Bone marrow (tissue), 2 donors: ENCODE data around the gene ME3.
"Not testable (repeated sequence)": the region's sequence is repeated elsewhere in the genome, so short reads cannot be mapped to it uniquely, and the experiment has no call there.

Experiments
- DNase-seq, 2 donors: peaks; one replicate each; lab custom pipeline; 2025; lab: John Stamatoyannopoulos, UW

Gene ME3

DNA sequence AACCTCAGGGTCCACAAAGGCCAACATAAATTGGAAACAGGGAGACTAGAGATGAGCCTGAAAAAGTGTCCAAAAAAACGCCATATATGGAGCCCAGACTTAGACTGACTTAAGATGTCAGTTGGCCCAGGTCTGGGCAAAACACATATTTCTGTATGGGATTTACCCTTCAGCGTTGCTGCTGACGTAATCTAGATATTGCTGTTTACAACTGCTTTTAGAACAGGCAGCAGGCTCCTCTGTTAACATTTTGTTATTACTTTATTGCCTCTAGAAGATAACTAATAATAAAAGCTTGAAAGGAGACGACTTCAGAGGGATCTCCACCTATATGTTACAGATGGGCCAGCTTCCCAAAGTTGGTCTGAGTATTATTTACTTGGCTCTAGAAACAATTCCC lies 8.7 kb downstream of the ME3 start:
- no peak for DNase-seq

DNA sequence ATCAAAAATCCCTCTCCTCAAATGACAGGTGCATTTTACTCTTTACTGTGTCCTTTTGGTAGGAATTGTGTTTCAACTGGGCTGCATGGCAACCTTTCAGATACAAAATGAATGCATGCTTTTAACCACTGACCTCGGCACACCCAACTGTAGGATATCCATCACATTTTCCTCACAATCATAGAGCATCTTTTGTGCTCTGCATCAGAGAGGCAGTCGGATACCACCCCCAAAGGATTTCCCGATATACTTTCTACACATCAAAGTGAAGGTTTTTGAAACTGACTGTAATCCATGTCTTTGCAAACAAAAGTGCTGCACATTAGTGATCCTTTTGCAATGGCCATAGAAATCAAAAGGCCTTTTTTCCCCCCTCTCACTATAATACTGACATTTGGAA lies 9.1 kb downstream of the ME3 start:
- no peak for DNase-seq

DNA sequence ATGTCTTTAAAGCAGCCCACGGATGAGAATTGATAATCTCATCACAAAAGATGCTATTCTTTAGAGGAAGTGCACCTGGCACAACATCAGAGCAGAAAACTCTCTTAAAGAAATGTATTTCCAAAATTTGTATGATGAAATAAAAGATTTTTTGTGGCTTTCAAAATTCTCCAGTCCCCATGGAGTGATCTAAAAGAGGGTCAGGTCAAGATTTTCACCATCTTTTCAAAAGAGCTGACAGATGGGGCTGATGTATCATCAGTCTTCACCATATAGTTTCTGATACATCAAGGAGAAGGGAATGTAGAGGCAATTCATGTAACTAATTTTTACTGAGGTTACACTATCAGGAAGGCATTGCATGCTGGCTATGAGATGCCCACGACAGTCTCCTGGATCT lies 11.7 kb downstream of the ME3 start:
- no peak for DNase-seq

- DNase-seq: no peak
Measured at GRCh38 chr11:86660088-86660487, 12.3 kb downstream of the ME3 start.

- DNase-seq: no peak
Measured at GRCh38 chr11:86658534-86658933, 13.9 kb downstream of the ME3 start.

DNA sequence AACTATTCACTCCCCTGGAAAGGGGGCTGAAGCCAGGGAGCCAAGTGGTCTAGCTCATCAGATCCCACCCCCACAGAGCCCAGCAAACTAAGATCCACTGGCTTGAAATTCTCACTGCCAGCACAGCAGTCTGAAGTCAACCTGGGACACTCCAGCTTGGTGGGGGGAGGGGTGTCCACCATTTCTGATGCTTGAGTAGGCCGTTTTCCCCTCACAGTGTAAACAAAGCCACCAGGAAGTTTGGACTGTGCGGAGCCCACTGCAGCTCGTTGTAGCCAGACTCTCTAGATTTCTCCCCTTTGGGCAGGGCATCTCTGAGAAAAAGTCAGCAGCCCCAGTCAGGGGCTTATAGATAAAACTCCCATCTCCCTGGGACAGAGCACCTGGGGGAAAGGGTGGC lies 27.2 kb downstream of the ME3 start:
- DNase-seq: not testable (repeated sequence)

- DNase-seq: no peak
Measured at GRCh38 chr11:86644291-86644690, 28.1 kb downstream of the ME3 start.

- DNase-seq: no peak
Measured at GRCh38 chr11:86641537-86642261, 30.7 kb downstream of the ME3 start.

GRCh38 chr11:86639137-86639536 lies 33.3 kb downstream of the ME3 start:
- no peak for DNase-seq

DNA sequence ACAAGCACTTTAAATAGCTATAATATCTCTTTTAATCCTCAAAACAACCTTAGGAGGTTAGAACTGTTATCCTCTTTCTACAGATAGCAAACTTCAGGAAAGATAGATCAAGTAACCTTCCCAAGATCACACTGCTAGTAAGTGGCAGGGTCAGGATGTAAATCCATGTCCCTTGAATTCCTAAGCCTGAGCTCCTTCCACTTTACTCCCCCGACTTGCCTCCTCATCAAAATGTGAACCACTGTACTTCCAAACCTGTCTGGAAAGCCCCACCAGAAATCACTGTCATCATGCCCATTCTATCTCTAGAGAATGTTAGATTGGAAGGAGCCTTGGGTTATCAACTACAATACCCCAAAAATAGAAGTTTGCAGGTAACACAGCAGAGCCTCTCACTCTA lies 33.7 kb downstream of the ME3 start:
- DNase-seq: no peak

GRCh38 chr11:86637988-86638387 lies 34.4 kb downstream of the ME3 start:
- DNase-seq: no peak

DNA sequence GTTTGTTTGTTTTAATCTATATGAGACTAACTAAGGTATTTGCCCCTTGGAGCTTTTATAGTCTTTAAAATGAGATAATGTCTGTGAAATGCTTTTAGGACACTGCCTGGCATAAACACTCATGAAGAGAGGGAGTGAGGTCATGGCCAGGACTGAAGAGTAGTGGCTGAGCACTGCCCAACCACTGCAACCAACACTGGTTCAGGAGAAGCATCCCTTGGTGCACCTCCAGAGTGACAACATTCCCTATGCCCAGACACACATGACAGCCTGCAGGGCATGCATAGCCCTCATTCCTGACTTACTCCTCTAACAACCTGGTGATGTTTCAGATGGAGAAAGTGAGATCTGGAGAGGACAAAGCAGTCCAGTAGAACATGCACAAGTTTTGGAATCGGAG lies 36.1 kb downstream of the ME3 start:
- no peak for DNase-seq

DNA sequence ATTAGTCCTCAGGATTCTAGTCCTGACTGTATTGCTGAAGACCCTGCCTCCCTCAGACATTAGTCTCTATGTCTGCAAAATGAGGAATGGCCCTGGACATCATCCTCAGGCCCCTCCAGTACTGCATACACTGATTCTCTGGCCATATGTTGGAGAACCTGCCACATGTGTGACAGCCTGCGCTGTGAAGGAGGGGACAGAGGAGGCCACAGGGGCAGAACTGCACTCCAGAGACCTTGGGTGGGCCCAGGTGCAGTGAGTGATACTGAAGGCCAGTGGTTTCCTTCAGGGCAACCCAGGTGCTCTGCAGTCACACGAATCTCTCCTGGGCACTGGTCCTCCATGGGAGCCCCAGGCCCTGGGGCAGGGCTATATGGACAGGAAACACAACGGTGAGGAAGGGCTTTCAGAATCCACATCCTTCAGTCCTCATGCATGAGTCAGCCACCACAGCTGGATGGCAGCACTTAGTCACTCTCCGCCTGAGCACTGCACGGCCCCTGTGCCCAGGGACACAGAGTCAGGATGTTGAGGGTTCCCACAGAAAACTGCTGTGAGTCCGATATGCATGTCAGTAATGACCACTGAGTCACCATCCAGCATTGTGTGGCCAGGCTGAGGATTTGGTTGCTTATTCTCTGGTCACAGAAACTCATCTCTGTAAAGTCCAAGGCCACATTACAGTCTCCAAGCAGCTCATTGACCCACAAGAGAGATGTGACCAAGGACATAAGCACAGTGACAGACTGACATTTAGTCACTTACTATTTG lies 39.7 kb downstream of the ME3 start:
- DNase-seq: peak; percentile 8 to 38

DNA sequence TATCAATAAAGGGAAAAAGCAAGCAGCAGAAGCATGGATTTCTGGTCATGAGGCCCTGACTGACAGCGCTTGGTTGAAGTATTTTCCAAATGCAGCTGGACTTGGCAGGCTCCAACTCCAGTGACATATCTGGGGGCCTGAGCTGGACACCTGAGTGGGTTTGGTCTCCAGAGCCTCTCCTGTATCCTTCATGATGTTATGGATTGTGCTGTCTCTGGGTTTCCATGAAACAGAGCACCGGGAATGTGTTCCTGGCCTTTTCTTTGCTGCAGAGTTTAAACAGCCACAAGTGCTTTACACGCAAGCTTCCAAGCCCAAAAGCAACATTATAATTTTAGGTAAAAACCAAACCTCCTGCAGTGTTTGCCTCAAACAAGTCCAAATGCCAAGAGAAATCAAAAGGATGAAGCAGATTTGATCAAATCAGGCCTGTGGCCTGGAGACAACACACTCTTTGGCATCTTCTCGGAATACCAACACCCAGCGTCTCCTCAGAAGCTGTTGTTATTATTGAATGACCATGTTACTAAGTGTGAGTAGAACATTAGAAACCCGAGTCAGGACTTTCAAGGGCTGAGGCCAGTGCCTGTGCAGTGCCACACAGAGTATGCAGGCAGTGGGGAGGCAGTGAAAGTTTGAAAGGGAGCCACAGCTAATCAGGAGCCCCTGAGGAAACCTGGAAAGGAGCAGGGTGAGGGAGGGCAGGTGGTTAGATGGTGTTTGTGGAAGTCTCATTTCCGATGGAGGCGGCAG lies 42.0 kb downstream of the ME3 start:
- no peak for DNase-seq

DNA sequence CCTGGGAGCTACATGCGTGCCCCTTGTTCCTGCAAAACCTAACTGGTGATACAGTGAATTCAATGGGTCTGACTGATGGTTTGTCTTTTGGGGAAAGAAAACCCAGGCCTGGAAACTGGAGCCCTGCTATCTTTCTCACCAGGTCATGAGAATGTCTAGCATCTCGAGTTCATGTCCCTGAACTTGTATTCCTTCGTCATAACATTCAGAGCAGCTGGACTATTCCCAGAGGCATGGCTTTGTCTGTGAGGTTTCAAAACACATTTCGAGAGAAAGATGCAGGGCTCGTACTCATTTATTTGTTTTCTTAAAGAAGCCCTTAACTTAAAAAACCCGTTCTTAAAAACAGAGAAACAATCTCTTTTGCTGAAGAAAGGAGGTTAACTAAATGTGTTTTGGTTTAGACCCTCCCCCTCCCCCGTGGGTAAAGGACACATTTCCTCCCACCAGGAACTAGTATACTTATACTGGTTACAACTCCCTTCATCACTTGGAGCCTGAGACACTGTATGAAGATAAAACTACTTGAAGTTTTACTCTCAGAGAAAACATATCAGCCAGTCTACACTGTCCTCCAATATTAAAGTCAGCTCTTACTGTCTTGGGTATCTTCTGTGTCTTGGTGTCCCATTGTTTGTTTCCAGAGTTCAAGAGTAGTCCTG lies 43.2 kb downstream of the ME3 start:
- no peak for DNase-seq

- no peak for DNase-seq
Measured at GRCh38 chr11:86627776-86628455, 44.5 kb downstream of the ME3 start.

DNA sequence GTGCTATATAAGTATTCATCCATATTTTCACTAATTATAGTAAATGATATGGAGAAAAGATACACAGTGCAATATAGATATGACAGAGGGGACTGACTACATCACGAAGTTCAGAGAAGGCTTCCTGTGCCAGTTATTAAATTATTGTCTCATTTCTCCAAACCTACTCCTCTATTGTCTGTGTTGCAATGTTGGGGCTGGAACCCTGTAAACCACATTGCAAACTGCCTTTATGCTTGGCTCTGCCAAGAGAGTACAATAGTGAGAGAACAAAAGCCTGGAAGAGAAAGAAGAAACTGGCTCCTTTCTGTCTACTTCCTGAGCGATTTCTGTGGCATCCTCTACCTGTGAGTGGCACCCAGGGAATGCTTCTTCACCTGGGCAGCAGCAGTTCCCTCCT lies 46.4 kb downstream of the ME3 start:
- no peak for DNase-seq

DNA sequence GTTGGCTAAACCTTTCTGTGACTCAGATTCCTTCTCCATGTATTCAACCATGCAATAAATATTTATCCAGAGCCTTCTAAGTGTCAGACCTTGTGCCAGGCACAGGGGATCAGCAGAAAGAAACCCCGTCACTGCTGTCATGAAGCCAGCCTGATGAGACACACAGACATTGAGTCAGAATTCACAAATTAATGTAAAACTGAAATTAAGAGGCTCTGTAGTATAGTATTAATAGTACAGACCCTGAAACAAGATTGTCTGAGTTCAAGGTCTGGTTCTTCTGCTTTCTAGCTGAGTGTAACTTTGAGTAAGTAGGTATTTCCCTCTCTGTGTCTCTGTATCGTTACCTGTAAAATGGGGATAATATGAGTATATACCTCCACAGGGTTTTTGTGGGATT lies 46.9 kb downstream of the ME3 start:
- no peak for DNase-seq

DNA sequence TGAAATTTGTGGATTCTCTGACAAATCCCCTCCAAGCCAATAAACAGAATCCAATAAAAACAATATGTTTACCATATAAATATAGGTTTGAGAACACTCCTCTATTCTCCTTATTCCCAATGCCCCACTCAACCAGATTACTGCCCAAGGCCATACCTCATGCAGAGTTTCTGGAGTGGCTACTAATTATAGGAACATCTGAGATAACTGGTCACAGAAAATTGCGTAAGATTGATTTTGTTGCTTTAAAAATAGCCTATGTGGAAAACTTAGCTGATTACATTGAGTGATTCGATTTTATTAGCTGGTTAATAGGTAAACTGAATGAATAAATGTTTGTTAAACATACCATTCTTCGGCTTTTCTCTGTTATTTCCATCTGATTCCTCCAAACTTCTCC lies 48.0 kb downstream of the ME3 start:
- no peak for DNase-seq

GRCh38 chr11:86623736-86624135 lies 48.7 kb downstream of the ME3 start:
- DNase-seq: no peak

DNA sequence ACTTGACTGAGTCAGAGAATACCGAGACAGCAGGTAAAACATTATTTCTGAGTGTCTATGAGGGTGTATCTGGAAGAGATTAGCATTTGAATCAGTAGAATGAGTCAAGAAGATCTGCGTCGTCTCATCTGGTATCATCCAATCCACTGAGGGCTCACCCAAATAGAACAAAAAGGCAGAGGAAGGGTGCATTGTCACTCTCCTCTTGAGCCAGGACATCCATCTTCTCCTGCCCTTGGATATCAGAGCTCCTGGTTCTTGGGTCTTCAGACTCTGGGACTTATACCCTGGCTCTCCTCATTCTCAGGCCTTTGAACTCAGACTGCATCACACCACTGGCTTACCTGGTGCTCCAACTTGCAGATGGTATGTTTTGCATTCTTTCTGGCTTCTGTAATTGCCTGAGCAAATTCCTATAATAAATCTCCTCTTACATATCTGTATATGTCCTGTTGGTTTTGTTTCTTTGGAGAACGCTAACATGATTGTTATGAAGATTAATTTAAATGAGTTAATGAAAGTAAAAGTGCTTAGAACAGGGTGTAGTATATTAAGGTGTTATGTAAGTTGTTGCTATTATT lies 49.3 kb downstream of the ME3 start:
- DNase-seq: no peak

- no peak for DNase-seq
Measured at GRCh38 chr11:86621854-86622253, 50.6 kb downstream of the ME3 start.
